Ascending aorta (tissue), 2 donors: ENCODE results near the gene COPS8. TPM values are rescaled to one million over a fixed set of nuclear protein-coding genes. Genes with fewer than 3 reads are reported as not detected.

Source experiments
- DNase-seq, 2 donors: peaks; one replicate each; pipeline ENCODE4 v3.0.0-alpha.2; 2019; ENCODE audit warnings: low spot score in 2 of 2
- H3K27ac ChIP-seq, 2 donors: fragments of 200-600 bp; sonication (generic); one replicate each; pipeline ENCODE4 v1.5.1; 2016 to 2017; ENCODE audit warnings: mild to moderate bottlenecking in 1 of 2
- H3K27me3 ChIP-seq: fragments of 200-600 bp; sonication (generic); one replicate; pipeline ENCODE4 v1.5.1; 2017
- H3K36me3 ChIP-seq, 2 donors: fragments of 200-600 bp; sonication (generic); one replicate each; pipeline ENCODE4 v1.5.1; 2016
- H3K4me1 ChIP-seq, 2 donors: fragments of 200-600 bp; sonication (generic); one replicate each; pipeline ENCODE4 v1.5.1; 2016 to 2017; ENCODE audit warnings: mild to moderate bottlenecking in 1 of 2
- H3K4me3 ChIP-seq, 2 donors: fragments of 200-600 bp; sonication (generic); one replicate each; pipeline ENCODE4 v1.5.1; 2016 to 2017; ENCODE audit warnings: mild to moderate bottlenecking in 1 of 2
- H3K9me3 ChIP-seq, 2 donors: fragments of 200-600 bp; sonication (generic); one replicate each; pipeline ENCODE4 v1.5.1; 2016
- intact Hi-C: fragments of 100-400 bp; cut with DNase I; formaldehyde crosslinking; loops from one replicate; pipeline ENCODE4 v1.15.1; 2023
- total RNA-seq: library from RNA; depleted of rRNA; stranded (reverse); fragments of >200 nt; gene quantifications from one replicate; pipeline ENCODE4 v1.1.0, GENCODE V29; 2016
- TF ChIP-seq, protein P1 (sequence below), 3 experiments: fragments of 200-600 bp in 2 of 3; fragments of 450-650 bp in 1 of 3; sonication (generic) in 2 of 3; IDR thresholded peaks; one replicate each; pipeline ENCODE4 v1.5.1; 2016 to 2019; ENCODE audit warnings: antibody characterized with exemption in 3 of 3, mild to moderate bottlenecking in 1 of 3, moderate library complexity in 1 of 3

The COPS8 gene
- total RNA-seq, 1 donor from 2014 or later = 16.4 TPM

DNA sequence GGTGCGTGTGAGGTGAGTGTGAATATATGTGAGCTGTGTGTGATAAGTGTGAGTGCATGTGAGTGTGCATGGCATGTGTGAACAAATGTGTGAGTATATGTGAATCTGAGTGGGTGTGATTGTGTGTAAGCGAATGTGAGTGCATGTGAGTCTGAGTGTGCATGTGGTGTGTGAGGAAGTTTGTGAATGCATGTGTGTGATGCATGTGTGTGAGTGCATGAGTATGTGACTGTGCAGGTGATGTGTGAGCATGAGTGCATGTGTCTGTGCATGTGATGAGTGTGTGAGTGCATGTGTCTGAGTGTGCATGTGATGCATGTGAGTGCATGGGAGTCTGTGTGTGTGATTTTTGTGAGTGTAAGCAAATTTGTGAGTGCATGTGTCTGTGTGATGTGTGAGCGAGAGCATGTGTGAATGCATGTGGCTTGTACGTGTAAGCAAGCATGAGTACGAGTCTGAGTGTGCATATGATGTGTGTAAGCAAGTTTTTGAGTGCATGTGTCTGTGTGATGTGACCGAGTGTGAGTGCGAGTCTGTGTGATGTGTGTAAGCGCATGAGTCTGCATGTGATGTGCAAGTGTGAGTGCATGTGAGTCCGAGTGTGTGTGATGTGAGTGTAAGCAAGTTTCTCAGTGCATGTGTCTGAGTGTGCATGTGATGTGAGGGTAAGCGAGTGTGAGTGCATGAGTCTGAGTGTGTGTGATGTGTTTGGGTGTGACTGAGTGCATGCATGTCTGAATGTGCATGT is 43.3 kb downstream of the COPS8 start:
- H3K9me3 ChIP-seq = no peaks in the 10 kb centered on the region
- H3K4me3 ChIP-seq = no peak overlapping the region
- TF ChIP-seq, protein P1, sequence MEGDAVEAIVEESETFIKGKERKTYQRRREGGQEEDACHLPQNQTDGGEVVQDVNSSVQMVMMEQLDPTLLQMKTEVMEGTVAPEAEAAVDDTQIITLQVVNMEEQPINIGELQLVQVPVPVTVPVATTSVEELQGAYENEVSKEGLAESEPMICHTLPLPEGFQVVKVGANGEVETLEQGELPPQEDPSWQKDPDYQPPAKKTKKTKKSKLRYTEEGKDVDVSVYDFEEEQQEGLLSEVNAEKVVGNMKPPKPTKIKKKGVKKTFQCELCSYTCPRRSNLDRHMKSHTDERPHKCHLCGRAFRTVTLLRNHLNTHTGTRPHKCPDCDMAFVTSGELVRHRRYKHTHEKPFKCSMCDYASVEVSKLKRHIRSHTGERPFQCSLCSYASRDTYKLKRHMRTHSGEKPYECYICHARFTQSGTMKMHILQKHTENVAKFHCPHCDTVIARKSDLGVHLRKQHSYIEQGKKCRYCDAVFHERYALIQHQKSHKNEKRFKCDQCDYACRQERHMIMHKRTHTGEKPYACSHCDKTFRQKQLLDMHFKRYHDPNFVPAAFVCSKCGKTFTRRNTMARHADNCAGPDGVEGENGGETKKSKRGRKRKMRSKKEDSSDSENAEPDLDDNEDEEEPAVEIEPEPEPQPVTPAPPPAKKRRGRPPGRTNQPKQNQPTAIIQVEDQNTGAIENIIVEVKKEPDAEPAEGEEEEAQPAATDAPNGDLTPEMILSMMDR (IDR thresholded peaks at IDR 0.05) = no peak
- intact Hi-C loops = loop anchor here (2.0 to 10.0 kb wide), 2 partner anchors 28 to 286 kb away; partner anchors contain the start of gene COL6A3
- no peaks in the 10 kb centered on the region for H3K36me3 ChIP-seq
- no peak for DNase-seq
- H3K27me3 ChIP-seq = no peaks in the 10 kb centered on the region
- H3K4me1 ChIP-seq = peaks cover 0 to 9% of the 10 kb centered on the region in 2 donors
- H3K27ac ChIP-seq = no peak overlapping the region

DNA sequence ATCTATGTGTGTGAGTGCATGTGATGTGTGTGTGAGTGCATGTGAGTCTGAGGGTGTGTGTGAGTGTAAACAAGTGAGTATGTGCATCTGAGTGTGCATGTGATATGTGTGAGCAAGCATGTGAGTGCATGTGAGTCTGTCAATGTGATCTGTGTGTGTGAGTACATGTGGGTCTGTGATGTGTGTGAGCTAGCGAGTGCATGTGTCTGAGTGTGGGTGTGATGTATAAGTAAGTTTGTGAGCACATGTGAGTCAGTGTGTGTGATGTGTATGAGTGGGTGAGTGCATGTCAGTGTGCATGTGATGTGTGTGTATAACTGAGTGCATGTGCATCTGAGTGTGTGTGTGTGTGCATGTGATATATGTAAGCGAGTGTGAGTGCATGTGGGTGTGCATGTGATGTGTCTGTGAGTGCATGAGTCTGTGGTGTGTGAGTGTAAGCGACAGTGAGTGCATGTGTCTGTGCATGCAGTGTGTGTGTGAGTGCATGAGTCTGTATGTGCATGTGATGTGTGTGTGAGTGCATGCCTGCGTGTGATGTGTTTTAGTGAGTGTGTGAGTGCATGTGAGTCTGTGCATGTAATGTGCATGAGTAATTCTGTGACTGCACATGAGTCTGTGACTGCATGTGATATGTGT is 44.1 kb downstream of the COPS8 start:
- TF ChIP-seq, protein P1 (IDR thresholded peaks at IDR 0.05) = no peak
- no peaks in the 10 kb centered on the region for H3K36me3 ChIP-seq
- intact Hi-C loops = loop anchor here (2.0 to 10.0 kb wide), 2 partner anchors 27 to 285 kb away; partner anchors contain the start of gene COL6A3
- H3K27me3 ChIP-seq = no peaks in the 10 kb centered on the region
- H3K9me3 ChIP-seq = no peaks in the 10 kb centered on the region
- DNase-seq = no peak
- H3K4me3 ChIP-seq = no peak overlapping the region
- no peak overlapping the region for H3K27ac ChIP-seq
- H3K4me1 ChIP-seq = peaks cover 0 to 9% of the 10 kb centered on the region in 2 donors

DNA sequence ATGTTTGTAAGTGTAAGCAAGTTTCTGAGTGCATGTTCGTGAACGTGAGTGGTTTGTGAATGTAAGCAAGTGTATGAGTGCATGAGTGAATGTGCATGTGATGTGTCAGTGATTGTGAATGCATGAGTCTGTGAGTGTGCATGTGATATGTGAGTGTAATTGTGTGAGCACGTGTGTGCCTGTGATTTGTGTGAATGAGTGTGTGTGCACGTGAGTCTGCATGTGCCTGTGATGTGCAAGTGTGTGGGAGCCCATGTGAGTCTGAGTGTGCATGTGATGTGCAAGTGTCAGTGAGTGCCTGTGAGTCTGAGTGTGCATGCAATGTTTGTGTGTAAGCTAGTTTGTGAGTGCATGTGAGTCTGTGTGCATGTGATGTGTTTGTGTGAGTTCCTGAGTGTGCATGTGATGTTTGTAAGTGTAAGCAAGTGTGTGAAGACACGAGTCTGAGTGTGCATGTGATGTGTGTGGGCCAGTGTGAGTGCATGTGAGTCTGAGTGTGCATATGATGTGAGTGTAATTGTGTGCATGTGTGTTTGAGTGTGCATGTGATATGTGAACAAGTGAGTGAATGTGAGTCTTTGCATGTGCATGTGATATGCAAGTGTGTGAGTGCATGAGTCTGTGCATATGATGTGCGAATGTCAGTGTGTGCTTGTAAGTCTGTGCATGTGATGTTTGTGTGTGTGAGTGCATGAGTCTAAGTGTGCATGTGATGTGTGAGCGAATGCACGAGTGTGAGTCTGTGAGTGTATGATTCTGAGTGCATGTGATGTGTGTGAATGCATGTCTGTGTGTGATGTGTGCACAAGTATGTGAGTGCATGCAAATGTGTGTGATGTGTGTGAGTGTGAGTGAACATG is 45.1 kb downstream of the COPS8 start:
- no peak overlapping the region for H3K4me3 ChIP-seq
- H3K4me1 ChIP-seq = peaks cover 0 to 9% of the 10 kb centered on the region in 2 donors
- H3K9me3 ChIP-seq = no peaks in the 10 kb centered on the region
- H3K36me3 ChIP-seq = no peaks in the 10 kb centered on the region
- no peaks in the 10 kb centered on the region for H3K27me3 ChIP-seq
- intact Hi-C loops = no loop called here
- H3K27ac ChIP-seq = no peak overlapping the region
- no peak for DNase-seq
- TF ChIP-seq, protein P1 (IDR thresholded peaks at IDR 0.05) = no peak

DNA sequence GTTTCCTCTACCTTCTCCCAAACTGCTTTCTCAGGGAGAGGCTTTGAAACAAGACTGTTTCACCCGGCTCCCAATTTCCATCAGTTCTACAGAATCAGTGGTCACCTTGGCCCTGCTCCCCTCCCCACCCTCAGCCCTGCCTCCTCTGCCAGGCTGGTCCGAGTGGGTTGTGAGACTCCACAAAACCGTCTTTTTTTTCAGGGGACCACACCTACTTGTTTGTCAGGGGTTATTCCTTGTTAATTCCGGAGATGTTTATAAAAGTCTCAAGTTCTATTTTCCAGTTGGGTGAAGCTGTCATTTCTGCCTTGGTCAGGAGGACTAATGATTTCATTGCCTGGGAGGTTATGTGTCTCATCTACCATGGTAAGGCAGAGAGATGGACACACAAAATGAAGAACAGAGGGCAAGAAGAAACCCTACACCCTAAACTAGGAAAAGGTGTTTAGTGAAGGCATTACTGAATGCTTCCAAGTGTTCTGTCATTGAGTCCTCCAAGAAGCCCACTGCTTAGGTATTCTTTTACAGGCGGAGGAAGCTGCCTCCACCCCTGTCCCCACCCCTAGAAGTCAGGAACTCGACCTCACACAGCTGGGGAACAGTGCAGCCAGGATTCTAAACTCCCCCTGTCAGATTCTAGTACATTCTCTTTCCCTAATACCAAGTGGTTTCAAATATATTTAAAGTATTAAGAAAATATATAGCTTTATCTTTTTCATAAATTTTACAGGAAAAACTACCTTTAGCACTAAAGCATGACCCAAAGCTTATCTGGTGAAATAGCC is 46.3 kb downstream of the COPS8 start:
- Histone ChIP-seq H3K27me3 (no peaks in the 10 kb centered on the region), H3K4me1 (peaks cover 0 to 9% of the 10 kb centered on the region in 2 donors), H3K9me3 (no peaks in the 10 kb centered on the region), H3K36me3 (no peaks in the 10 kb centered on the region), H3K27ac (no peak overlapping the region), H3K4me3 (no peak overlapping the region)
- intact Hi-C loops = no loop called here
- TF ChIP-seq, protein P1 (IDR thresholded peaks at IDR 0.05) = no peak
- DNase-seq = no peak

DNA sequence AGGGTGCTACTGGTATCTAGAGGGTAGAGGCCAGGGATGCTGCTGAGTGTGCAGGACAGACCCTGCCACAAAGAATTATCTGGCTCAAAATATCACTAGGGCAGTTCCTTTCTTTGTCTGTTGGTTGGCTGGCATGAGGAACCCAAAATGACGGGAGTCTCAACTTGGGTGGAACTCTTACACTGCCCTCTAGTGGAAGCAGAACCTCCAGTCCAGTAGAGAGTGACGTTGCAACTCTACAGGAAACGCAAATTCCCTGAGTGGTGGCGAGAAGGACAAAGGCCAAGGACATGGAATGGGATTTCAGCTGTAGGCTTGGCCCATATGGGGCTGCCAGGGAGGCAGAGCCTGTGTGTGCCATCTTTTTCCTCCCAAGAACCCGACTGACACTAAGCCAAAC is 47.1 kb downstream of the COPS8 start:
- H3K4me1 ChIP-seq = peaks cover 0 to 7% of the 10 kb centered on the region in 2 donors
- DNase-seq = no peak
- no peaks in the 10 kb centered on the region for H3K9me3 ChIP-seq
- H3K27me3 ChIP-seq = no peaks in the 10 kb centered on the region
- intact Hi-C loops = no loop called here
- no peak overlapping the region for H3K4me3 ChIP-seq
- TF ChIP-seq, protein P1 (IDR thresholded peaks at IDR 0.05) = peak in 1 of 3 experiments; percentile 21
- no peaks in the 10 kb centered on the region for H3K36me3 ChIP-seq
- no peak overlapping the region for H3K27ac ChIP-seq
